SHP77 (cell line): Measurements from ENCODE around the gene TCHH.
A peak's percentile ranks its signal among the peaks of the same experiment; 100 is the strongest.
"Not testable (repeated sequence)": the region's sequence is repeated elsewhere in the genome, so short reads cannot be mapped to it uniquely, and the experiment has no call there.

ENCODE experiments used
- DNase-seq, 2 experiments: peaks; one replicate each; lab custom pipeline; 2025; lab: John Stamatoyannopoulos, UW

TCHH gene

GRCh38 chr1:152115344-152115743 lies at the start of gene TCHH:
TSS of gene TCHH (minus strand) at chr1:152115444. CDS start at chr1:152114080, 1,364 bp downstream.
- DNase-seq: no peak

GRCh38 chr1:152164517-152165136 lies 49.4 kb upstream of the TCHH start:
- DNase-seq: no peak

GRCh38 chr1:152162792-152163463 lies 47.7 kb upstream of the TCHH start:
- no peak for DNase-seq

DNA sequence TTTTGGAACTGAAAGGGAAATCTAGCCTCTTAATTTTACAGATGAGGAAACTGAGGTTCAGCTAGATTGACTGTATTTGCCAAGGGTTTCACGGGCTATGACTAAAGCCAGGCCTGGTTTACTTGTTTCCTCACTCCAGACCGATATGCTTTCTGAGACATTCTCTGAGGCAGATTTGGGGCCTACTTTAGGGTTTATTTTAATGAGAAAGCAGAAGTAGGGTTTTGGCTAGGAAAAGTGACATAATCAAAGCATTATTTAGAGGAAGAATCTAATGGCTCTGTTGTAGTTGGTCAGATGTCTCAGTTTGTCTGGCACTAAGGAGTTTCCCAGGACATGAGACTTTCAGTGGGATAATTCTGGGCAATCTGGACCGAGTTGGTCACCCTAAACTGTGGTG lies 45.3 kb upstream of the TCHH start:
- no peak for DNase-seq

DNA sequence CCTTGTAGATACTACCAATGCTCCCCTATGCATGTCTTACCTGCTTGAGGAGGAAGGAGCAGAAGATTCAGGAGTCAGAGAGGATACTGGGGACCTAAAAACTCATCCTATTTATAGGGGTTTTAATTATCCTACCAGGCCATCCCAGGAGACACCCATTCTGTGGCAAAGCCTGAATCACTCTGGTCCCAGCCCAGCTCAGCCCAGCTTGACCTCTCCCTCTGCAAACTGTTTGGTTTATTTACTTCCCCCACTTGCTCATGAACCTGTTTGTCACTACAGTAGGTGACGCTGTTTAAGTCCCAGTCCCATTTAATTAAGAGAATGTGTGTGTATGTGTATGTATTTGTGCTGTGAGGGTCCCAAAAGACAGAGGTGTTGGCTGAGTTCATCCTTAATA lies 43.9 kb upstream of the TCHH start, which contains the start of gene RPTN:
Gene RPTN, minus strand, starts transcription at position 85 of the 400 bp plus-strand sequence. CDS start 1,339 bp downstream, outside the sequence.
- DNase-seq: no peak

DNA sequence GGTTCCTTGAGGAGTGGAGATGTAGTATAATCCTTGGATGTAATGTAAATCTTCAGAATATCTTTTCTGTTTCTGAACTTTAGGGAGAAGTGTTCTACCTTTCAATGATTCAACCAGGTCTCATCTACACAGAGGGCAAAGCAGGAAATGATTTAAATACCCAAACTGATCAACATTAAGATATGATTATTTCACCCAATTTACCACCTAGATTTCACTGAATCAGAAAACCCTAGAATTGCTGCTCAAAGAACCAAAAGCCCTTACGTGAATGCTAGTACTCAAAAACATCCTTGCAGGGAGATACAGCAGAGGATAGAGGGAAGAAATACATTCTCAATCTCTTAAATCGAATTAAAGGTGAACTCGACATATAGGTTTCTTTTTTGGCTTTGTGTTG lies 38.8 kb upstream of the TCHH start:
- no peak for DNase-seq

GRCh38 chr1:152151646-152152045 lies 36.4 kb upstream of the TCHH start:
- DNase-seq: no peak

- DNase-seq: no peak
Observed at GRCh38 chr1:152148981-152149380, 33.7 kb upstream of the TCHH start.

DNA sequence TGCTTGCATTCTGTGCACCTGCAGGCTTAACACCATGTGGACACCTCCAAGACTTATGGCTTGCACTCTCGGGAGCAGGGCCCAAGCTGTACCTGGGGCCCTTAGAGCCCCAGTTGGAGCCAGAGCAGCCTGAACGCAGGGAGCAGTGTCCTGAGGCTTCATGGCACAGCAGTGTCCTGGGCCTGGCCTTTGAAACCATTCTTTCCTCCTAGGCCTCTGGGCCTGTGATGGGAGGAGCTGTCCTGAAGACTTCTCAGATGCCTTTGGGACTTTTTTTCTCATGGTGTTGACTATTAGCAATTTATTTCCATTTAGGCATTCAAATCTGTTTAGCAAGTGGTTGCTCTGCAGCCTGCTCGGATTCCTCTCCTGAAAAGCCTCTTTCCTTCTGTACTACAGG lies 32.8 kb upstream of the TCHH start:
- no peak for DNase-seq

DNA sequence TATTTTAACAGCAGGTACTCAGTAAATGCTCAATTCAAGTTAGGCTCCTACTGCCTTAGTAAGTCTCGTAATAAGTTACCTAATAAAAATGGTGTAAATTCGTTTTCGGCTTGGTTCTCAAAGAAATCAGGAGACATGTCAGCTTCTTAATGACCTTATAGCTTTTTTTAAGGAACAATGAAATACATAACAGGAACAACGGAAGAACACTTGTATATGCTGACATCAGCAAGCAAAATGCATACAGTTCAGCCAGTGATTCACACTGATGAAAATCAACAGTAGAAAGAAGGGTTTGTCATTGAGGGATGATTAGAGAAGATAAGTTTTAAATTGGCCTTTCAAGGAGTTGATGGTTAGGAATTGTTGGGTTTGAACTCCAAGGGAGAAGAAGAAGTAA lies 30.5 kb upstream of the TCHH start:
- no peak for DNase-seq

GRCh38 chr1:152144674-152145183 lies 29.5 kb upstream of the TCHH start:
- DNase-seq: not testable (repeated sequence)

DNA sequence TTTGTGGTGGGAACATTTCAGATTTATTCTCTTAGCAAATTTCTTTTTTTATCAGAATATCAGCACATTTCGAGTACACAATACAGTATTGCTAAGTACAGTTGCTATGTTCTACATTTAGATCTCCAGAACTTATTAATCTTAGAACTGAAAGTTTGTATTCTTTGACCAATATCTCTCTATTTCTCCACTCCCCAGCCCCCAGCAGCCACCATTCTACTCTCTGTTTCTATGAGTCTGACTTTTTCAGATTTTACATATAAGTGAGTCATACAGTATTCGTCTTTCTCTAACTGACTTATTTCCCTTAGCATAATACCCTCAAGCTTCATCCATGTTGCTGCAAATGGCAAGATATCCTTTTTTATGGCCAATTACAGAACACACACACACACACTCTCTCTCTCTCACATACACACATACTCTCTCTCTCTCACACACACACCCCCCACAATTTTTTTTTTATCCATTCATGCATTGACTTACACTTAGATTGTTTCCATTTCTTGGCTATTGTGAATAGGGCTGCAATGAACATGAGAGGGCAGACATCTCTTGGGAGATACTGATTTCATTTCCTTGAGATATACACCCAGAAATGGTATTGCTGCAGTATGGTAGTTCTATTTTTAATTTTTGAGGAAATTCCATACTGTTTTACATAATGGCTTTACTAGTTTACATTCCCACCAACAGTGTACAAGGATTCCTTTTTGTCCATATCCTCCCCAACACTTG lies 28.1 kb upstream of the TCHH start:
- no peak for DNase-seq

DNA sequence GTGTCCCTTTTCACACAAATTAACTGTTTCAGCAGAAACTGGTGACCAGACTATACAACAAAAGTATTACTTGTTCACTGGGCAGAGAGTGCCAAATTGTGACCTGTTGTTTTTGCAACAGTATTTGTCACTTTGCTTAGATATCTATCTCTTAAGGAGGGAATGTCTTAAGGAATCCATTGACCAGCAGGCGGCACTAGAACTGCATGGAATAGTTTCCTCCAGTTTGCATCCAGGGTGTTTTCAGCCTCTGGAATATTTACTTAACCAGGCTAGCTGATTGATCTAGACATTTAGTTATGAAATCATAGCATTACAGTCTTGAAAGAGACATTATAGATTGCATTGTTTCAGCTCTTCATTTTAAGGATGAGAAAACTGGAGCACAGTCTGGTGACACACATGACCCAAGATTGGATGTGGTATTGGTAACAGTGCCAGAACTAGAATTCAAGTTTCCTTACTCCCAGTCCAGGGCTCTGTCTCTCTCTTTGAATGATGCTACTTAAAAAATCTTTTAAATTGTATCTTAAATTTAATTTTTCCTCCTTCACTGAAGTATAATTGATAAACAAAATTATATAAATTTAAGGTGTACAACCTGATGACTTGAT lies 26.8 kb upstream of the TCHH start:
- peak; percentile 74 to 80 for DNase-seq

- DNase-seq: no peak
Observed at GRCh38 chr1:152137215-152137614, 22.0 kb upstream of the TCHH start.

- DNase-seq: no peak
Observed at GRCh38 chr1:152130186-152130585, 14.9 kb upstream of the TCHH start.

- DNase-seq: no peak
Observed at GRCh38 chr1:152127673-152128072, 12.4 kb upstream of the TCHH start.

DNA sequence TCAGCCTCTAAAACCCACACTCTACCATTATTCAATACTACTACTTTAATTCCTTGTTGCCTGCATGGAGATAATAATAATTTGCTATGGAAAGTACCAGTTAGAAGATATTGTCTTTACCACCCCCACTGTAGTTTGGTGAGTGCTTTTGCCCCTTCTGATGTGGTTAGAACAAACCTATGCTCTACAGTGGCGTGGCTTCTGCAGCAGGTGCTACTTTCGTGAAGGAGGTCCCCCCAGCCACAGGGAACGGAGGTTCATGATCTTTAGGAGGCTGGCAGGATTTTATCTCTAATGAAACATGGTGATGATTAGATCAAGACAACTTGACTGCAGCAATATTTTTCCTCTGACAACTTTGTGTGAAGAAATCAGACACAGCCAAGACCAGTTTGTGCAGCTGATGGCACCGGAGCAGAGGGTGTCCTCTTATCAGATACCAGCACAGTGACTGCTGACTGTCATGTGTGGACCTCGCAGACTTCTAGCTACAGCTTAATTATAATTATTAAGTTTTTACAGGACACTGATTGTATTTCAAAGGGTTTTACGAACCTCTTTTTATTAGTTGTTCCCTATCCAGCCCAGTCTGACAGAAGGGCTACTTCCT lies 10.7 kb upstream of the TCHH start:
- no peak for DNase-seq

DNA sequence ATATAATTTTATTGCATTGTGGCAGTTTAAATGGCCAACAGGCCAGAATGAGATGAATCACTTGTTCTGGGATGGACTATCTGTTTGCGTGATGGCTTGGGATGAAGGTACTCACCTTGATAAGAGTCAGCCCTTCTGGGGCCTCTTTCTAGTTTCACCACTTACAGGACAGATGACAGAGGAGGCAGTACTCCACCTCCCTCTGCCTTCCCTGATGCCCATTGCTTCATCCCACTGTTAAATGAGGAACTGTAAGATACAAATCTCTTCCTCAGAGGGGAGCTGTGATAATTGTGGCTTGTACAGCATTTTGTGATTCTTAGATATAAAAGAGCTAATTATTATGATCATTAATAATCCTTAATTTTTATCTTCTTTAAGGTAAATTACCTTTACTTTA lies 3.7 kb upstream of the TCHH start:
- DNase-seq: no peak

- DNase-seq: no peak
Observed at GRCh38 chr1:152112885-152113432, 2.3 kb downstream of the TCHH start.

GRCh38 chr1:152112101-152112884 lies 3.0 kb downstream of the TCHH start:
- DNase-seq: no peak

GRCh38 chr1:152111515-152111968 lies 3.7 kb downstream of the TCHH start:
- DNase-seq: no peak
